CD4-positive, alpha-beta T cell (primary cell): ENCODE data around the gene SGIP1. TPM values are rescaled to one million over a fixed set of nuclear protein-coding genes. Genes with fewer than 3 reads are reported as not detected.

Experiments used
- ATAC-seq: fragments of 200-7000 bp; cut with Tn5 transposase; one replicate; pipeline ENCODE4 v1.10.0; 2022; ENCODE audit warnings: mild to moderate bottlenecking; ENCODE audit not compliant: poor library complexity
- CTCF ChIA-PET: fragments of 350-600 bp; sonication (Branson Sonifier 250); formaldehyde crosslinking; loops from one replicate; lab custom pipeline; 2021; ENCODE audit warnings: antibody characterized with exemption, inconsistent platforms; lab: Charles Lee
- POLR2A ChIA-PET: fragments of 350-600 bp; sonication (Branson Sonifier 250); formaldehyde crosslinking; loops from one replicate; lab custom pipeline; 2021; ENCODE audit warnings: antibody characterized with exemption, inconsistent platforms; lab: Charles Lee
- DNase-seq, 14 experiments: peaks; one replicate each; pipeline ENCODE4 v3.0.0-alpha.2; 2013 to 2020; ENCODE audit warnings: mixed read lengths in 2 of 14
- H3K27ac ChIP-seq, 2 donors: one replicate each; pipeline versions ENCODE4 v1.5.1 to v1.7.0; 2013; ENCODE audit warnings: low read length in 2 of 2, low read depth in 1 of 2, mild to moderate bottlenecking in 1 of 2
- H3K27me3 ChIP-seq, 2 experiments: 1 replicate in 1 of 2; 2 replicates in 1 of 2; pipeline versions ENCODE4 v1.6.1 to v1.7.0; 2013; ENCODE audit warnings: low read length in 2 of 2, control low read depth in 1 of 2, mild to moderate bottlenecking in 1 of 2, moderate library complexity in 1 of 2; ENCODE audit not compliant: insufficient read depth in 2 of 2, control insufficient read depth in 1 of 2
- H3K36me3 ChIP-seq: one replicate; pipeline ENCODE4 v1.6.1; 2013; ENCODE audit warnings: low read length, control low read depth; ENCODE audit not compliant: insufficient read depth
- H3K4me1 ChIP-seq: one replicate; pipeline ENCODE4 v1.6.1; 2013; ENCODE audit warnings: low read length, control low read depth; ENCODE audit not compliant: insufficient read depth
- H3K4me3 ChIP-seq: one replicate; pipeline ENCODE4 v1.5.1; 2013; ENCODE audit warnings: mild to moderate bottlenecking, low read length, moderate library complexity
- H3K9me3 ChIP-seq, 2 experiments: 1 replicate in 1 of 2; 2 replicates in 1 of 2; pipeline versions ENCODE4 v1.6.1 to v1.7.0; 2013; ENCODE audit warnings: low read length in 2 of 2, mild to moderate bottlenecking in 2 of 2, control low read depth in 1 of 2, moderate library complexity in 1 of 2; ENCODE audit not compliant: control insufficient read depth in 1 of 2, insufficient read depth in 1 of 2
- H3K27ac Mint-ChIP-seq: one replicate; pipeline ENCODE4 v1.8.0; 2020; ENCODE audit warnings: mixed read lengths
- H3K27me3 Mint-ChIP-seq: one replicate; pipeline ENCODE4 v1.8.0; 2021; ENCODE audit warnings: mixed read lengths
- H3K36me3 Mint-ChIP-seq: one replicate; pipeline ENCODE4 v1.8.0; 2021; ENCODE audit warnings: low read depth, mixed read lengths
- H3K4me1 Mint-ChIP-seq: one replicate; pipeline ENCODE4 v1.8.0; 2021; ENCODE audit warnings: low read depth, mixed read lengths
- H3K4me3 Mint-ChIP-seq: one replicate; pipeline ENCODE4 v1.8.0; 2020; ENCODE audit warnings: mild to moderate bottlenecking, mixed read lengths
- H3K9me3 Mint-ChIP-seq: one replicate; pipeline ENCODE4 v1.8.0; 2020; ENCODE audit warnings: mixed read lengths
- intact Hi-C, 2 experiments: fragments of 100-400 bp; cut with DNase I in 1 of 2; cut with micrococcal nuclease in 1 of 2; formaldehyde crosslinking; loops; one replicate each; pipeline versions ENCODE4 v1.15.1 to v1.9.0; 2023 to 2025; cut with DNase I, micrococcal nuclease
- total RNA-seq, 174 experiments: library from RNA in 2 of 174; stranded (reverse) in 2 of 174; gene quantifications; one replicate each; pipeline ENCODE4 v1.2.3 and lab custom pipeline; 2021 to 2026
- TF ChIP-seq, protein P1 (sequence below): fragments of 200-600 bp; IDR thresholded peaks from one replicate; pipeline ENCODE4 v1.8.0; 2022; ENCODE audit warnings: antibody characterized with exemption, mild to moderate bottlenecking

Gene SGIP1
- total RNA-seq, 2 experiments from 2014 or later = 0.84 TPM; not detected in 1

DNA sequence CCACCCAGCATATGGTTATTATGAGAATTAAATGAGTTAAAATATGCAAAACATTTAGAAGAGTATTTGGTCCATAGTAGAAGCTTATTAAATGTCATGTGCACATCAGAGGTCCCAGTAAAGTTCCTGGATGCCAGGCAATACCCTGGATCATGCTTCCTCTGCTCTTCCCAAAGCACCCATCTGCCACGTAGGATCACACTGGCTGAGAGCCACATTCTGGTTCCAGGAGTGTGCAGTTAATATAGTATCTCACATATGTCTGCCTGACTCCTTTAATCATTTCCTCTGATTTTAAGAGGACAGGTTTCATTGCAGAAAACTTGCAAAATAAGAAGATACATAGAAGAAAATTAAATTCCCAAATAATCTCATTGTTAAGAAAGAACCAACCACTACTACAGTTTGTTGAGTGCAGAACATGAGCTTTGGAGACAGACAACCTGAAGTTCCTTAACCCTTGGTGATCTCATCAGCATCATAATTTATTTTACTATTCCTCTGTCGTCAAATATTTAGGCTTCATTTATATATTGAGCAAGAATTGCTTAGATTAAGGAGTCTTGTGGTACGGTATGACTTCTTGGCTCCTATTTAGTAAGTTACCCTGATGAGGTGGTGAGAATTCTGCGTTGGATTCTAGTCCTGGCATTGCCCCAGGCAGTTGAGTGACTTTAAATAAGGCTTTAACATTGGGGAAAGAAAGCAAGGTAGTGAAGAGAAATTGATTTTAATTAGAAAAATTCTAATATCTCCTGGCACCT lies 12.3 kb downstream of the SGIP1 start:
- TF ChIP-seq, protein P1, sequence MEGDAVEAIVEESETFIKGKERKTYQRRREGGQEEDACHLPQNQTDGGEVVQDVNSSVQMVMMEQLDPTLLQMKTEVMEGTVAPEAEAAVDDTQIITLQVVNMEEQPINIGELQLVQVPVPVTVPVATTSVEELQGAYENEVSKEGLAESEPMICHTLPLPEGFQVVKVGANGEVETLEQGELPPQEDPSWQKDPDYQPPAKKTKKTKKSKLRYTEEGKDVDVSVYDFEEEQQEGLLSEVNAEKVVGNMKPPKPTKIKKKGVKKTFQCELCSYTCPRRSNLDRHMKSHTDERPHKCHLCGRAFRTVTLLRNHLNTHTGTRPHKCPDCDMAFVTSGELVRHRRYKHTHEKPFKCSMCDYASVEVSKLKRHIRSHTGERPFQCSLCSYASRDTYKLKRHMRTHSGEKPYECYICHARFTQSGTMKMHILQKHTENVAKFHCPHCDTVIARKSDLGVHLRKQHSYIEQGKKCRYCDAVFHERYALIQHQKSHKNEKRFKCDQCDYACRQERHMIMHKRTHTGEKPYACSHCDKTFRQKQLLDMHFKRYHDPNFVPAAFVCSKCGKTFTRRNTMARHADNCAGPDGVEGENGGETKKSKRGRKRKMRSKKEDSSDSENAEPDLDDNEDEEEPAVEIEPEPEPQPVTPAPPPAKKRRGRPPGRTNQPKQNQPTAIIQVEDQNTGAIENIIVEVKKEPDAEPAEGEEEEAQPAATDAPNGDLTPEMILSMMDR = no peak
- CTCF ChIA-PET = no interaction called here
- Mint-ChIP-seq H3K27me3 (peaks cover 5% of the 10 kb centered on the region), H3K4me1 (no peaks in the 10 kb centered on the region), H3K36me3 (no peaks in the 10 kb centered on the region), H3K4me3 (no peak overlapping the region), H3K9me3 (no peaks in the 10 kb centered on the region), H3K27ac (no peak overlapping the region)
- ATAC-seq (no peak), DNase-seq (no peak)
- Histone ChIP-seq H3K27ac (no peak overlapping the region), H3K4me3 (no peak overlapping the region), H3K9me3 (no peaks in the 10 kb centered on the region), H3K27me3 (no peaks in the 10 kb centered on the region), H3K4me1 (no peaks in the 10 kb centered on the region), H3K36me3 (no peaks in the 10 kb centered on the region)
- POLR2A ChIA-PET = no interaction called here
- intact Hi-C loops = no loop called here

DNA sequence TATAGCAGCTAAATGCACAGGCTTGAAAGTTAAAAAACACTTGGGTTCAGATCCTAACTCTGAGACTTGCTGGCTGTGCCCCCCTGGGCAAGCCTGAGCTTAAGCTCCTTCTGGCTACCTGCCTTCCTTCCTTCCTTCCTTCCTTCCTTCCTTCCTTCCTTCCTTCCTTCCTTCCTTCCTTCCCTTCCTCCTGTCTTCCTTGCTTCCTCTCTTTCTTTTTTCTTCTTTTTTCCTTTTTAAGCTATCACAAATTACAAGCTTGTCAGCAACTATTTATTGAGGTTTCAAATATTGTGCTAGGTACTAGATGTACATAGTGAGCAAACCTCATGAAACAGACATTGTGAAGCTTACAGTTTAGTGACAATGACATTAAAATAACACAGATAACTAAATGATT lies 15.1 kb downstream of the SGIP1 start:
- no peaks in the 10 kb centered on the region for H3K4me1 ChIP-seq
- DNase-seq (no peak), ATAC-seq (no peak)
- H3K36me3 Mint-ChIP-seq = no peaks in the 10 kb centered on the region
- intact Hi-C loops = no loop called here
- ChIA-PET POLR2A (interaction anchor here (0.8 kb wide), 1 partner anchor 14 kb away, joined by 4 read pairs; no protein-coding TSS in a partner anchor), CTCF (no interaction called here)
- H3K27ac ChIP-seq = no peak overlapping the region
- H3K27me3 Mint-ChIP-seq = peaks cover 8% of the 10 kb centered on the region
- H3K9me3 ChIP-seq = no peaks in the 10 kb centered on the region
- no peak overlapping the region for H3K4me3 Mint-ChIP-seq
- peaks cover 0 to 6% of the 10 kb centered on the region in 2 experiments for H3K27me3 ChIP-seq
- H3K27ac Mint-ChIP-seq = no peak overlapping the region
- no peaks in the 10 kb centered on the region for H3K4me1 Mint-ChIP-seq
- no peaks in the 10 kb centered on the region for H3K36me3 ChIP-seq
- TF ChIP-seq, protein P1 = no peak
- H3K4me3 ChIP-seq = no peak overlapping the region
- H3K9me3 Mint-ChIP-seq = no peaks in the 10 kb centered on the region

GRCh38 chr1:66550243-66550642 lies 16.3 kb downstream of the SGIP1 start:
- Mint-ChIP-seq H3K4me1 (no peaks in the 10 kb centered on the region), H3K36me3 (no peaks in the 10 kb centered on the region), H3K4me3 (no peak overlapping the region), H3K27me3 (peaks cover 3% of the 10 kb centered on the region), H3K27ac (no peak overlapping the region), H3K9me3 (no peaks in the 10 kb centered on the region)
- Histone ChIP-seq H3K9me3 (no peaks in the 10 kb centered on the region), H3K4me1 (no peaks in the 10 kb centered on the region), H3K36me3 (no peaks in the 10 kb centered on the region), H3K4me3 (no peak overlapping the region), H3K27me3 (peaks cover 0 to 6% of the 10 kb centered on the region in 2 experiments), H3K27ac (no peak overlapping the region)
- DNase-seq = no peak
- TF ChIP-seq, protein P1 = no peak
- ChIA-PET CTCF (no interaction called here), POLR2A (no interaction called here)
- intact Hi-C loops = no loop called here
- no peak for ATAC-seq
